HEK293 (cell line): ENCODE results near the gene TTLL13.
A peak's percentile ranks its signal among the peaks of the same experiment; 100 is the strongest.

Experiments
- CTCF ChIA-PET: fragments of 350-600 bp; formaldehyde crosslinking; extraction: SDS; loops from one replicate; lab custom pipeline; 2021; ENCODE audit warnings: antibody characterized with exemption; lab: Yijun Ruan, JAX
- POLR2A ChIA-PET: fragments of 300-600 bp; formaldehyde crosslinking; extraction: SDS; loops from one replicate; lab custom pipeline; 2020; ENCODE audit warnings: antibody characterized with exemption, inconsistent platforms; lab: Yijun Ruan, JAX
- H3K27ac ChIP-seq: fragments of 200-500 bp; sonication (Bioruptor generic); 2 replicates; pipeline ENCODE4 v1.5.1; 2014; ENCODE audit warnings: low read depth, low read length, control low read depth, inconsistent platforms; ENCODE audit errors: extremely low read depth
- H3K36me3 ChIP-seq, 2 experiments: fragments of 200-500 bp in 1 of 2; sonication (Bioruptor generic) in 1 of 2; 1 replicate in 1 of 2; 2 replicates in 1 of 2; pipeline ENCODE4 v1.5.1; 2014 to 2017; ENCODE audit warnings: inconsistent platforms in 2 of 2, low read length in 2 of 2; ENCODE audit not compliant: control insufficient read depth in 2 of 2, insufficient read depth in 1 of 2
- H3K4me1 ChIP-seq: fragments of 200-500 bp; sonication (Bioruptor generic); 2 replicates; pipeline ENCODE4 v1.5.1; 2014; ENCODE audit warnings: mild to moderate bottlenecking, low read length, inconsistent platforms; ENCODE audit not compliant: control insufficient read depth, insufficient read depth
- H3K4me3 ChIP-seq: 2 replicates; pipeline ENCODE4 v1.5.1; 2011; ENCODE audit warnings: low read depth, mild to moderate bottlenecking, control low read depth, low read length, moderate library complexity
- H3K9me3 ChIP-seq: fragments of 200-500 bp; sonication (Bioruptor generic); 2 replicates; pipeline ENCODE4 v1.5.1; 2014; ENCODE audit warnings: low read depth, low read length, inconsistent platforms; ENCODE audit not compliant: control insufficient read depth, insufficient read depth
- ATF2 ChIP-seq: fragments of 450-650 bp; formaldehyde crosslinking; IDR thresholded peaks from 2 replicates; pipeline ENCODE4 v1.5.1; 2016; ENCODE audit warnings: missing biosample characterization, missing genetic modification characterization, low read depth
- FEZF1 ChIP-seq: fragments of 450-650 bp; formaldehyde crosslinking; IDR thresholded peaks from 2 replicates; pipeline ENCODE4 v1.5.1; 2016; ENCODE audit warnings: missing biosample characterization, missing genetic modification characterization
- KLF8 ChIP-seq: fragments of 450-650 bp; formaldehyde crosslinking; IDR thresholded peaks from 2 replicates; pipeline ENCODE4 v1.5.1; 2016; ENCODE audit warnings: missing biosample characterization, missing genetic modification characterization
- ZBTB21 ChIP-seq: fragments of 450-650 bp; formaldehyde crosslinking; IDR thresholded peaks from 2 replicates; pipeline ENCODE4 v1.5.1; 2017; ENCODE audit warnings: missing biosample characterization, missing genetic modification characterization
- ZNF114 ChIP-seq: fragments of 450-650 bp; formaldehyde crosslinking; IDR thresholded peaks from 2 replicates; pipeline ENCODE4 v1.5.0; 2017; ENCODE audit warnings: missing biosample characterization, missing genetic modification characterization
- ZNF132 ChIP-seq: fragments of 450-650 bp; formaldehyde crosslinking; IDR thresholded peaks from 2 replicates; pipeline ENCODE4 v1.5.1; 2017; ENCODE audit warnings: missing biosample characterization, missing genetic modification characterization, borderline replicate concordance
- ZNF16 ChIP-seq: fragments of 450-650 bp; formaldehyde crosslinking; IDR thresholded peaks from 2 replicates; pipeline ENCODE4 v1.5.1; 2016; ENCODE audit warnings: low read depth, missing biosample characterization, missing genetic modification characterization
- ZNF37A ChIP-seq: fragments of 450-650 bp; IDR thresholded peaks from 2 replicates; pipeline ENCODE4 v1.5.1; 2018; ENCODE audit warnings: missing biosample characterization, missing genetic modification characterization
- ZNF404 ChIP-seq: fragments of 450-650 bp; formaldehyde crosslinking; IDR thresholded peaks from 2 replicates; pipeline ENCODE4 v1.5.1; 2017; ENCODE audit warnings: missing biosample characterization, missing genetic modification characterization
- ZNF501 ChIP-seq: fragments of 450-650 bp; formaldehyde crosslinking; IDR thresholded peaks from 2 replicates; pipeline ENCODE4 v1.5.1; 2016; ENCODE audit warnings: missing biosample characterization, missing genetic modification characterization
- ZNF529 ChIP-seq: fragments of 450-650 bp; formaldehyde crosslinking; IDR thresholded peaks from 2 replicates; pipeline ENCODE4 v1.5.1; 2017; ENCODE audit warnings: missing genetic modification characterization, missing biosample characterization; ENCODE audit not compliant: insufficient replicate concordance
- ZNF560 ChIP-seq: fragments of 450-650 bp; formaldehyde crosslinking; IDR thresholded peaks from 2 replicates; pipeline ENCODE4 v1.5.1; 2017; ENCODE audit warnings: missing biosample characterization, missing genetic modification characterization, borderline replicate concordance
- ZNF561 ChIP-seq: fragments of 450-650 bp; IDR thresholded peaks from 2 replicates; pipeline ENCODE4 v1.5.1; 2018; ENCODE audit warnings: missing biosample characterization, missing genetic modification characterization, borderline replicate concordance
- ZNF610 ChIP-seq: fragments of 450-650 bp; formaldehyde crosslinking; IDR thresholded peaks from 2 replicates; pipeline ENCODE4 v1.5.1; 2016; ENCODE audit warnings: missing biosample characterization, missing genetic modification characterization, borderline replicate concordance
- ZNF621 ChIP-seq: fragments of 450-650 bp; formaldehyde crosslinking; IDR thresholded peaks from 2 replicates; pipeline ENCODE4 v1.5.1; 2017; ENCODE audit warnings: missing biosample characterization, missing genetic modification characterization
- ZNF624 ChIP-seq: fragments of 450-650 bp; formaldehyde crosslinking; IDR thresholded peaks from 2 replicates; pipeline ENCODE4 v1.5.1; 2017; ENCODE audit warnings: missing biosample characterization, missing genetic modification characterization
- ZNF629 ChIP-seq: fragments of 450-650 bp; formaldehyde crosslinking; IDR thresholded peaks from 2 replicates; pipeline ENCODE4 v1.5.1; 2017; ENCODE audit warnings: missing biosample characterization, missing genetic modification characterization
- ZNF654 ChIP-seq: fragments of 450-650 bp; formaldehyde crosslinking; IDR thresholded peaks from 2 replicates; pipeline ENCODE4 v1.5.1; 2016; ENCODE audit warnings: low read depth, missing biosample characterization, missing genetic modification characterization
- ZNF701 ChIP-seq: fragments of 450-650 bp; formaldehyde crosslinking; IDR thresholded peaks from 2 replicates; pipeline ENCODE4 v1.5.1; 2016; ENCODE audit warnings: missing biosample characterization, missing genetic modification characterization
- ZNF707 ChIP-seq: fragments of 450-650 bp; formaldehyde crosslinking; IDR thresholded peaks from 2 replicates; pipeline ENCODE4 v1.5.1; 2016; ENCODE audit warnings: missing biosample characterization, missing genetic modification characterization
- ZNF776 ChIP-seq: fragments of 450-650 bp; formaldehyde crosslinking; IDR thresholded peaks from 2 replicates; pipeline ENCODE4 v1.5.0; 2017; ENCODE audit warnings: missing biosample characterization, missing genetic modification characterization, borderline replicate concordance
- ZSCAN23 ChIP-seq: fragments of 450-650 bp; formaldehyde crosslinking; IDR thresholded peaks from 2 replicates; pipeline ENCODE4 v1.5.1; 2016; ENCODE audit warnings: missing biosample characterization, missing genetic modification characterization
- TF ChIP-seq, protein P1 (sequence below): fragments of 450-650 bp; formaldehyde crosslinking; IDR thresholded peaks from 2 replicates; pipeline ENCODE4 v1.5.1; 2017; ENCODE audit warnings: missing biosample characterization, missing genetic modification characterization
- TF ChIP-seq, protein P2 (sequence below): fragments of 450-650 bp; formaldehyde crosslinking; IDR thresholded peaks from 2 replicates; pipeline ENCODE4 v1.5.1; 2016; ENCODE audit warnings: missing biosample characterization, missing genetic modification characterization
- TF ChIP-seq, protein P3 (sequence below): fragments of 450-650 bp; formaldehyde crosslinking; IDR thresholded peaks from 2 replicates; pipeline ENCODE4 v1.5.1; 2016; ENCODE audit warnings: missing biosample characterization, missing genetic modification characterization

The TTLL13 gene

GRCh38 chr15:90266485-90266884 is 17.1 kb downstream of the TTLL13 start:
- Histone ChIP-seq H3K36me3 (peaks cover 39 to 40% of the 10 kb centered on the region in 2 experiments), H3K27ac (peak overlapping the region; percentile 89), H3K4me3 (peak overlapping the region; percentile 73)
- TF ChIP-seq ZNF610 (tag by site-specific recombination) (no peak), ZNF654 (tag by site-specific recombination) (no peak), ZNF624 (tag by site-specific recombination) (no peak), ZNF629 (tag by site-specific recombination) (0 out of 2 replicates have a peak, but pooled peaks have one; percentile 39), ZNF701 (tag by site-specific recombination) (no peak), ZSCAN23 (tag by site-specific recombination) (no peak), ATF2 (tag by site-specific recombination) (0 out of 2 replicates have a peak, but pooled peaks have one; percentile 4), ZNF37A (no peak), ZNF621 (tag by site-specific recombination) (no peak), ZBTB21 (peak; percentile 37; the same call in 1 of the 2 replicates), ZNF16 (tag by site-specific recombination) (no peak)
- TF ChIP-seq, protein P1, sequence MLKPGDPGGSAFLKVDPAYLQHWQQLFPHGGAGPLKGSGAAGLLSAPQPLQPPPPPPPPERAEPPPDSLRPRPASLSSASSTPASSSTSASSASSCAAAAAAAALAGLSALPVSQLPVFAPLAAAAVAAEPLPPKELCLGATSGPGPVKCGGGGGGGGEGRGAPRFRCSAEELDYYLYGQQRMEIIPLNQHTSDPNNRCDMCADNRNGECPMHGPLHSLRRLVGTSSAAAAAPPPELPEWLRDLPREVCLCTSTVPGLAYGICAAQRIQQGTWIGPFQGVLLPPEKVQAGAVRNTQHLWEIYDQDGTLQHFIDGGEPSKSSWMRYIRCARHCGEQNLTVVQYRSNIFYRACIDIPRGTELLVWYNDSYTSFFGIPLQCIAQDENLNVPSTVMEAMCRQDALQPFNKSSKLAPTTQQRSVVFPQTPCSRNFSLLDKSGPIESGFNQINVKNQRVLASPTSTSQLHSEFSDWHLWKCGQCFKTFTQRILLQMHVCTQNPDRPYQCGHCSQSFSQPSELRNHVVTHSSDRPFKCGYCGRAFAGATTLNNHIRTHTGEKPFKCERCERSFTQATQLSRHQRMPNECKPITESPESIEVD (tag by site-specific recombination), result 0 out of 2 replicates have a peak, but pooled peaks have one; percentile 24
- TF ChIP-seq, all 188 proteins: peak for 4
- H3K4me1 ChIP-seq, result peaks cover 10% of the 10 kb centered on the region; the same call in 1 of the 2 replicates
- CTCF ChIA-PET, result interaction anchor here (0.6 to 1.0 kb wide), 2 partner anchors 76 to 428 kb away, joined by 3 read pairs; no protein-coding TSS in a partner anchor
- POLR2A ChIA-PET, result interaction anchor here (0.6 to 4.3 kb wide), 3 partner anchors 17 to 661 kb away, joined by 4 to 26 read pairs (median 9); partner anchors contain the start of genes CIB1, GDPGP1 and TTLL13
- H3K9me3 ChIP-seq, result no peaks in the 10 kb centered on the region

DNA sequence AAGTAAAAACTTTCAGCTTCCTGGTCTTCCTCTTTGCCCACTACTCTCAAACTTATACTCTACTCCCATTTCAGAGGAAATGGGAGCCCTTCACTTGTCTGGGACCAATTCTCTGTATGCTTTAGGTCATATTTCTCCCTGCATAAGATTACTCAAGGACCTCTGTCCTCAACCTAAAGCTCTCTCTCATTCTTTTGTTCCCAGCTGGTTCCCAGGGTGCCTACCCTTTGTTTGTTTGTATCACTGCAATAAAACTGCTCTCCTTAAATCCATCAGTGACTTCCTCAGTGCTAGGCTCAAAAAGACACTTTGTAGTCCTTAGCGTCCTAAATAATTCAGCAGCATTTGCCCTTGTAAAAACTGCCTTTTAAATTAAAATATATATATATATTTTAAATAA is 19.1 kb downstream of the TTLL13 start:
- no peak overlapping the region for H3K4me3 ChIP-seq
- no peaks in the 10 kb centered on the region for H3K9me3 ChIP-seq
- POLR2A ChIA-PET, result interaction anchor here (0.5 to 4.3 kb wide), 6 partner anchors 19 to 602 kb away, joined by 3 to 26 read pairs (median 4); partner anchors contain the start of genes CIB1, GDPGP1 and TTLL13
- CTCF ChIA-PET, result interaction anchor here (0.6 to 1.1 kb wide), 9 partner anchors 16 to 1096 kb away, joined by 3 to 6 read pairs (median 3); no protein-coding TSS in a partner anchor
- H3K4me1 ChIP-seq, result peaks cover 10% of the 10 kb centered on the region; the same call in 1 of the 2 replicates
- no peak overlapping the region for H3K27ac ChIP-seq
- peaks cover 49 to 58% of the 10 kb centered on the region in 2 experiments for H3K36me3 ChIP-seq
- TF ChIP-seq ZNF529, result no peak
- TF ChIP-seq ZNF132 (tag by site-specific recombination), result no peak
- TF ChIP-seq ZNF501, result no peak
- TF ChIP-seq FEZF1 (tag by site-specific recombination), result peak; percentile 56
- 0 out of 2 replicates have a peak, but pooled peaks have one; percentile 30 for TF ChIP-seq ZNF561 (tag by site-specific recombination)
- no peak for TF ChIP-seq ZNF707
- no peak for TF ChIP-seq ZNF404 (tag by site-specific recombination)
- TF ChIP-seq, protein P2, sequence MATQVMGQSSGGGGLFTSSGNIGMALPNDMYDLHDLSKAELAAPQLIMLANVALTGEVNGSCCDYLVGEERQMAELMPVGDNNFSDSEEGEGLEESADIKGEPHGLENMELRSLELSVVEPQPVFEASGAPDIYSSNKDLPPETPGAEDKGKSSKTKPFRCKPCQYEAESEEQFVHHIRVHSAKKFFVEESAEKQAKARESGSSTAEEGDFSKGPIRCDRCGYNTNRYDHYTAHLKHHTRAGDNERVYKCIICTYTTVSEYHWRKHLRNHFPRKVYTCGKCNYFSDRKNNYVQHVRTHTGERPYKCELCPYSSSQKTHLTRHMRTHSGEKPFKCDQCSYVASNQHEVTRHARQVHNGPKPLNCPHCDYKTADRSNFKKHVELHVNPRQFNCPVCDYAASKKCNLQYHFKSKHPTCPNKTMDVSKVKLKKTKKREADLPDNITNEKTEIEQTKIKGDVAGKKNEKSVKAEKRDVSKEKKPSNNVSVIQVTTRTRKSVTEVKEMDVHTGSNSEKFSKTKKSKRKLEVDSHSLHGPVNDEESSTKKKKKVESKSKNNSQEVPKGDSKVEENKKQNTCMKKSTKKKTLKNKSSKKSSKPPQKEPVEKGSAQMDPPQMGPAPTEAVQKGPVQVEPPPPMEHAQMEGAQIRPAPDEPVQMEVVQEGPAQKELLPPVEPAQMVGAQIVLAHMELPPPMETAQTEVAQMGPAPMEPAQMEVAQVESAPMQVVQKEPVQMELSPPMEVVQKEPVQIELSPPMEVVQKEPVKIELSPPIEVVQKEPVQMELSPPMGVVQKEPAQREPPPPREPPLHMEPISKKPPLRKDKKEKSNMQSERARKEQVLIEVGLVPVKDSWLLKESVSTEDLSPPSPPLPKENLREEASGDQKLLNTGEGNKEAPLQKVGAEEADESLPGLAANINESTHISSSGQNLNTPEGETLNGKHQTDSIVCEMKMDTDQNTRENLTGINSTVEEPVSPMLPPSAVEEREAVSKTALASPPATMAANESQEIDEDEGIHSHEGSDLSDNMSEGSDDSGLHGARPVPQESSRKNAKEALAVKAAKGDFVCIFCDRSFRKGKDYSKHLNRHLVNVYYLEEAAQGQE (tag by site-specific recombination), result no peak
- no peak for TF ChIP-seq KLF8 (tag by site-specific recombination)
- TF ChIP-seq ZNF560 (tag by site-specific recombination), result no peak
- TF ChIP-seq ZNF776 (tag by site-specific recombination), result no peak
- no peak for TF ChIP-seq ZNF114 (tag by site-specific recombination)
- TF ChIP-seq, protein P3, sequence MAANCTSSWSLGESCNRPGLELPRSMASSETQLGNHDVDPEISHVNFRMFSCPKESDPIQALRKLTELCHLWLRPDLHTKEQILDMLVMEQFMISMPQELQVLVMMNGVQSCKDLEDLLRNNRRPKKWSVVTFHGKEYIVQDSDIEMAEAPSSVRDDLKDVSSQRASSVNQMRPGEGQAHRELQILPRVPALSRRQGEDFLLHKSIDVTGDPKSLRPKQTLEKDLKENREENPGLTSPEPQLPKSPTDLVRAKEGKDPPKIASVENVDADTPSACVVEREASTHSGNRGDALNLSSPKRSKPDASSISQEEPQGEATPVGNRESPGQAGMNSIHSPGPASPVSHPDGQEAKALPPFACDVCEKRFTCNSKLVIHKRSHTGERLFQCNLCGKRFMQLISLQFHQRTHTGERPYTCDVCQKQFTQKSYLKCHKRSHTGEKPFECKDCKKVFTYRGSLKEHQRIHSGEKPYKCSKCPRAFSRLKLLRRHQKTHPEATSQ (tag by site-specific recombination), result no peak
- TF ChIP-seq, protein P1 (tag by site-specific recombination), result no peak; the same call in 1 of the 2 replicates
